ENCODE measurements around the gene AHCY. TPM values are rescaled to one million over a fixed set of nuclear protein-coding genes. Genes with fewer than 3 reads are reported as not detected.
"Not testable (repeated sequence)": the region's sequence is repeated elsewhere in the genome, so short reads cannot be mapped to it uniquely, and the experiment has no call there.

The AHCY gene
- total RNA-seq, 2 experiments from 2014 or later: 160 to 163 TPM

GRCh38 chr20:34337544-34337943 is 34.4 kb upstream of the AHCY start:
- POLR2A ChIA-PET: no interaction called here
- Mint-ChIP-seq H3K4me1 (ENCODE audit: low read depth) (no peaks in the 10 kb centered on the region), H3K9me3 (no peaks in the 10 kb centered on the region), H3K4me3 (no peak overlapping the region), H3K36me3 (no peaks in the 10 kb centered on the region), H3K27ac (no peak overlapping the region), H3K27me3 (no peaks in the 10 kb centered on the region)
- DNase-seq: no peak
- CTCF ChIA-PET: interaction anchor here (1.0 to 7.1 kb wide), 2 partner anchors 25 to 201 kb away, joined by 3 to 29 read pairs; no protein-coding TSS in a partner anchor
- intact Hi-C loops (cut with micrococcal nuclease): no loop called here

GRCh38 chr20:34334654-34335407 is 31.7 kb upstream of the AHCY start:
- CTCF ChIA-PET: interaction anchor here (7.1 kb wide), 1 partner anchor 22 kb away, joined by 29 read pairs; no protein-coding TSS in a partner anchor
- no peak overlapping the region for H3K27ac Mint-ChIP-seq

GRCh38 chr20:34333786-34334185 is 30.6 kb upstream of the AHCY start:
- H3K27ac Mint-ChIP-seq: no peak overlapping the region

More at GRCh38 chr20:34334654-34335407, 31.7 kb upstream of the AHCY start:
- intact Hi-C loops (cut with micrococcal nuclease): no loop called here
- no peaks in the 10 kb centered on the region for H3K9me3 Mint-ChIP-seq
- POLR2A ChIA-PET: no interaction called here
- H3K36me3 Mint-ChIP-seq: no peaks in the 10 kb centered on the region
- no peak for DNase-seq
- H3K4me3 Mint-ChIP-seq: no peak overlapping the region
- H3K27me3 Mint-ChIP-seq: no peaks in the 10 kb centered on the region
- no peaks in the 10 kb centered on the region for H3K4me1 Mint-ChIP-seq (ENCODE audit: low read depth)

GRCh38 chr20:34332262-34332920 is 29.2 kb upstream of the AHCY start:
- H3K4me1 Mint-ChIP-seq (ENCODE audit: low read depth): no peaks in the 10 kb centered on the region
- intact Hi-C loops (cut with micrococcal nuclease): no loop called here
- POLR2A ChIA-PET: no interaction called here
- no peaks in the 10 kb centered on the region for H3K27me3 Mint-ChIP-seq
- H3K36me3 Mint-ChIP-seq: no peaks in the 10 kb centered on the region
- DNase-seq: no peak
- no peaks in the 10 kb centered on the region for H3K9me3 Mint-ChIP-seq
- CTCF ChIA-PET: interaction anchor here (0.7 to 1.5 kb wide), 2 partner anchors 20 to 413 kb away, joined by 3 to 7 read pairs; no protein-coding TSS in a partner anchor
- no peak overlapping the region for H3K27ac Mint-ChIP-seq
- no peak overlapping the region for H3K4me3 Mint-ChIP-seq

More at GRCh38 chr20:34333786-34334185, 30.6 kb upstream of the AHCY start:
- H3K9me3 Mint-ChIP-seq: no peaks in the 10 kb centered on the region
- no peak for DNase-seq
- H3K27me3 Mint-ChIP-seq: no peaks in the 10 kb centered on the region
- no peak overlapping the region for H3K4me3 Mint-ChIP-seq
- no peaks in the 10 kb centered on the region for H3K4me1 Mint-ChIP-seq (ENCODE audit: low read depth)
- intact Hi-C loops (cut with micrococcal nuclease): no loop called here
- no peaks in the 10 kb centered on the region for H3K36me3 Mint-ChIP-seq
- ChIA-PET CTCF (interaction anchor here (1.1 to 7.1 kb wide), 2 partner anchors 11 to 21 kb away, joined by 3 to 29 read pairs; no protein-coding TSS in a partner anchor), POLR2A (no interaction called here)

GRCh38 chr20:34331838-34332237 is 28.7 kb upstream of the AHCY start:
- no peak for DNase-seq
- H3K4me1 Mint-ChIP-seq (ENCODE audit: low read depth): no peaks in the 10 kb centered on the region
- H3K27ac Mint-ChIP-seq: no peak overlapping the region
- no peaks in the 10 kb centered on the region for H3K36me3 Mint-ChIP-seq
- no peaks in the 10 kb centered on the region for H3K27me3 Mint-ChIP-seq
- no peak overlapping the region for H3K4me3 Mint-ChIP-seq
- intact Hi-C loops (cut with micrococcal nuclease): no loop called here
- no peaks in the 10 kb centered on the region for H3K9me3 Mint-ChIP-seq
- CTCF ChIA-PET: interaction anchor here (1.5 kb wide), 1 partner anchor 19 kb away, joined by 7 read pairs; no protein-coding TSS in a partner anchor
- POLR2A ChIA-PET: no interaction called here

GRCh38 chr20:34330861-34331544 is 27.8 kb upstream of the AHCY start:
- H3K27me3 Mint-ChIP-seq; H3K9me3 Mint-ChIP-seq; H3K27ac Mint-ChIP-seq; H3K4me3 Mint-ChIP-seq; POLR2A ChIA-PET; H3K36me3 Mint-ChIP-seq; intact Hi-C loops (cut with micrococcal nuclease); DNase-seq; H3K4me1 Mint-ChIP-seq (ENCODE audit: low read depth): not testable (repeated sequence)
- CTCF ChIA-PET: interaction anchor here (1.5 to 3.1 kb wide), 2 partner anchors 18 kb away, joined by 7 to 8 read pairs; no protein-coding TSS in a partner anchor

GRCh38 chr20:34328928-34329677 is 25.9 kb upstream of the AHCY start:
- H3K4me1 Mint-ChIP-seq (ENCODE audit: low read depth): no peaks in the 10 kb centered on the region
- CTCF ChIA-PET: interaction anchor here (0.6 to 3.1 kb wide), 2 partner anchors 16 to 19 kb away, joined by 3 to 8 read pairs; no protein-coding TSS in a partner anchor
- H3K27me3 Mint-ChIP-seq: peaks cover 2% of the 10 kb centered on the region
- no peak overlapping the region for H3K27ac Mint-ChIP-seq
- POLR2A ChIA-PET: no interaction called here
- no peaks in the 10 kb centered on the region for H3K9me3 Mint-ChIP-seq
- DNase-seq: no peak
- no peaks in the 10 kb centered on the region for H3K36me3 Mint-ChIP-seq
- intact Hi-C loops (cut with micrococcal nuclease): no loop called here
- no peak overlapping the region for H3K4me3 Mint-ChIP-seq

- H3K9me3 Mint-ChIP-seq; intact Hi-C loops (cut with micrococcal nuclease); H3K36me3 Mint-ChIP-seq; DNase-seq; H3K27ac Mint-ChIP-seq; POLR2A ChIA-PET; H3K27me3 Mint-ChIP-seq; H3K4me3 Mint-ChIP-seq; H3K4me1 Mint-ChIP-seq (ENCODE audit: low read depth): not testable (repeated sequence)
- CTCF ChIA-PET: interaction anchor here (0.6 to 3.1 kb wide), 2 partner anchors 15 to 18 kb away, joined by 3 to 8 read pairs; no protein-coding TSS in a partner anchor
These were observed 25.1 kb upstream of the AHCY start for GRCh38 chr20:34328207-34328606.

- no peak for DNase-seq
- intact Hi-C loops (cut with micrococcal nuclease): no loop called here
- Mint-ChIP-seq H3K9me3 (no peaks in the 10 kb centered on the region), H3K27ac (no peak overlapping the region), H3K36me3 (no peaks in the 10 kb centered on the region), H3K4me1 (ENCODE audit: low read depth) (no peaks in the 10 kb centered on the region), H3K27me3 (peaks cover 2% of the 10 kb centered on the region), H3K4me3 (no peak overlapping the region)
- ChIA-PET POLR2A (no interaction called here), CTCF (interaction anchor here (0.6 to 4.1 kb wide), 2 partner anchors 11 to 41 kb away, joined by 3 to 29 read pairs; no protein-coding TSS in a partner anchor)
These were observed 21.4 kb upstream of the AHCY start for GRCh38 chr20:34324541-34324940.

GRCh38 chr20:34322267-34323105 is 19.3 kb upstream of the AHCY start:
- ChIA-PET CTCF (interaction anchor here (1.4 to 4.1 kb wide), 2 partner anchors 9 to 11 kb away, joined by 3 to 29 read pairs; no protein-coding TSS in a partner anchor), POLR2A (no interaction called here)
- Mint-ChIP-seq H3K36me3 (no peaks in the 10 kb centered on the region), H3K4me1 (ENCODE audit: low read depth) (no peaks in the 10 kb centered on the region), H3K27ac (no peak overlapping the region), H3K4me3 (no peak overlapping the region), H3K27me3 (peaks cover 2% of the 10 kb centered on the region), H3K9me3 (no peaks in the 10 kb centered on the region)
- no peak for DNase-seq
- intact Hi-C loops (cut with micrococcal nuclease): no loop called here

- H3K9me3 Mint-ChIP-seq: no peaks in the 10 kb centered on the region
- ChIA-PET POLR2A (interaction anchor here (0.6 kb wide), 1 partner anchor 820 kb away, joined by 4 read pairs; no protein-coding TSS in a partner anchor), CTCF (interaction anchor here (1.5 kb wide), 1 partner anchor 9 kb away, joined by 4 read pairs; no protein-coding TSS in a partner anchor)
- peaks cover 2% of the 10 kb centered on the region for H3K27me3 Mint-ChIP-seq
- H3K4me3 Mint-ChIP-seq: no peak overlapping the region
- no peaks in the 10 kb centered on the region for H3K36me3 Mint-ChIP-seq
- DNase-seq: no peak
- intact Hi-C loops (cut with micrococcal nuclease): no loop called here
- no peak overlapping the region for H3K27ac Mint-ChIP-seq
- H3K4me1 Mint-ChIP-seq (ENCODE audit: low read depth): no peaks in the 10 kb centered on the region
These were observed 17.7 kb upstream of the AHCY start for GRCh38 chr20:34320861-34321260.
